GM18951 (cell line): Measurements from ENCODE around the gene ITSN1.
"Not testable (repeated sequence)": the region's sequence is repeated elsewhere in the genome, so short reads cannot be mapped to it uniquely, and the experiment has no call there.

Source experiments
- POLR2A ChIP-seq: IDR thresholded peaks from 4 replicates; pipeline ENCODE4 v1.6.1; 2011; ENCODE audit warnings: mild to moderate bottlenecking; ENCODE audit not compliant: insufficient read length, insufficient read depth; ENCODE audit errors: extremely low read depth
- in situ Hi-C: fragments of 300-500 bp; cut with MboI; formaldehyde crosslinking; loops from one replicate; pipeline ENCODE4 v1.12.0; 2022; ENCODE audit warnings: low sequenced_read_pairs, mixed read lengths, inconsistent platforms; ENCODE audit not compliant: unreplicated experiment

The ITSN1 gene

GRCh38 chr21:33658919-33659567, 16.7 kb downstream of the ITSN1 start:
- in situ Hi-C loops = no loop called here
- no peak for TF ChIP-seq POLR2A

GRCh38 chr21:33659568-33659949, 17.3 kb downstream of the ITSN1 start:
- in situ Hi-C loops = no loop called here
- no peak for TF ChIP-seq POLR2A

GRCh38 chr21:33660406-33660805, 18.1 kb downstream of the ITSN1 start:
- in situ Hi-C loops = no loop called here
- TF ChIP-seq POLR2A = no peak

- in situ Hi-C loops = no loop called here
- no peak for TF ChIP-seq POLR2A
These were observed 18.8 kb downstream of the ITSN1 start for GRCh38 chr21:33661146-33661545.

GRCh38 chr21:33662046-33662445, 19.7 kb downstream of the ITSN1 start:
- no peak for TF ChIP-seq POLR2A

GRCh38 chr21:33663241-33663640, 20.9 kb downstream of the ITSN1 start:
- TF ChIP-seq POLR2A = no peak
- in situ Hi-C loops = no loop called here

More at GRCh38 chr21:33662046-33662445, 19.7 kb downstream of the ITSN1 start:
- in situ Hi-C loops = no loop called here

- in situ Hi-C loops = no loop called here
- TF ChIP-seq POLR2A = no peak
These were observed 21.8 kb downstream of the ITSN1 start for GRCh38 chr21:33664135-33664534.

- no peak for TF ChIP-seq POLR2A
- in situ Hi-C loops = no loop called here
These were observed 23.9 kb downstream of the ITSN1 start for GRCh38 chr21:33666153-33666552.

- in situ Hi-C loops = no loop called here
- no peak for TF ChIP-seq POLR2A
These were observed 25.3 kb downstream of the ITSN1 start for GRCh38 chr21:33667636-33668035.

- in situ Hi-C loops = no loop called here
- TF ChIP-seq POLR2A = no peak
These were observed 25.9 kb downstream of the ITSN1 start for GRCh38 chr21:33668180-33668579.

GRCh38 chr21:33668620-33669019, 26.3 kb downstream of the ITSN1 start:
- in situ Hi-C loops = no loop called here
- no peak for TF ChIP-seq POLR2A

GRCh38 chr21:33670076-33670978, 28.0 kb downstream of the ITSN1 start:
- TF ChIP-seq POLR2A = no peak
- in situ Hi-C loops = no loop called here

GRCh38 chr21:33673473-33673872, 31.2 kb downstream of the ITSN1 start:
- in situ Hi-C loops = no loop called here
- TF ChIP-seq POLR2A = no peak

- no peak for TF ChIP-seq POLR2A
- in situ Hi-C loops = no loop called here
These were observed 31.9 kb downstream of the ITSN1 start for GRCh38 chr21:33674226-33674625.

GRCh38 chr21:33676666-33677065, 34.4 kb downstream of the ITSN1 start:
- in situ Hi-C loops = not testable (repeated sequence)
